Neural progenitor cell (in vitro differentiated cells): Measurements from ENCODE around the gene CMA1. TPM values are rescaled to one million over a fixed set of nuclear protein-coding genes. Genes with fewer than 3 reads are reported as not detected.
A peak's percentile ranks its signal among the peaks of the same experiment; 100 is the strongest.
"Not testable (repeated sequence)": the region's sequence is repeated elsewhere in the genome, so short reads cannot be mapped to it uniquely, and the experiment has no call there.

Source experiments
- DNase-seq: peaks from one replicate; pipeline ENCODE4 v3.0.0-alpha.2; 2016; ENCODE audit warnings: low spot score
- H2AFZ ChIP-seq: fragments of 200-600 bp; sonication (generic); replicated peaks from 2 replicates; pipeline ENCODE4 v1.6.1; 2016; ENCODE audit warnings: antibody characterized with exemption
- H3F3A ChIP-seq: fragments of 200-600 bp; sonication (generic); 2 replicates; pipeline ENCODE4 v1.6.1; 2016; ENCODE audit warnings: antibody characterized with exemption, low read depth
- H3K27ac ChIP-seq: fragments of 200-600 bp; sonication (generic); 2 replicates; pipeline ENCODE4 v1.5.1; 2016; ENCODE audit warnings: mild to moderate bottlenecking
- H3K27me3 ChIP-seq: fragments of 200-600 bp; sonication (generic); 2 replicates; pipeline ENCODE4 v1.6.1; 2016; ENCODE audit warnings: mild to moderate bottlenecking, moderate library complexity
- H3K36me3 ChIP-seq: fragments of 200-600 bp; sonication (generic); 2 replicates; pipeline ENCODE4 v1.5.1; 2016
- H3K4me1 ChIP-seq: fragments of 200-600 bp; sonication (generic); 2 replicates; pipeline ENCODE4 v1.6.1; 2016; ENCODE audit warnings: mixed run types
- H3K4me2 ChIP-seq: fragments of 200-600 bp; sonication (generic); 2 replicates; pipeline ENCODE4 v1.6.1; 2016
- H3K4me3 ChIP-seq: fragments of 200-600 bp; sonication (generic); 2 replicates; pipeline ENCODE4 v1.5.1; 2016
- H3K79me2 ChIP-seq: fragments of 200-600 bp; sonication (generic); 2 replicates; pipeline ENCODE4 v1.6.1; 2016; ENCODE audit warnings: low read depth
- H3K9ac ChIP-seq: fragments of 200-600 bp; sonication (generic); 2 replicates; pipeline ENCODE4 v1.6.1; 2016
- H3K9me3 ChIP-seq: fragments of 200-600 bp; sonication (generic); 2 replicates; pipeline ENCODE4 v1.5.1; 2016; ENCODE audit warnings: low read depth
- H4K20me1 ChIP-seq: fragments of 200-600 bp; sonication (generic); 2 replicates; pipeline ENCODE4 v1.6.1; 2016; ENCODE audit warnings: low read depth
- H3K27ac Mint-ChIP-seq: 3 replicates; pipeline ENCODE4 v1.8.0; 2021; ENCODE audit warnings: mixed read lengths
- H3K27me3 Mint-ChIP-seq: 2 replicates; pipeline ENCODE4 v1.8.0; 2022; ENCODE audit warnings: low read depth, mild to moderate bottlenecking, inconsistent platforms, moderate library complexity, mixed read lengths; ENCODE audit not compliant: insufficient read depth
- H3K36me3 Mint-ChIP-seq: 3 replicates; pipeline ENCODE4 v1.8.0; 2021; ENCODE audit warnings: mixed read lengths
- H3K4me1 Mint-ChIP-seq: 3 replicates; pipeline ENCODE4 v1.8.0; 2021; ENCODE audit warnings: mixed read lengths
- H3K4me3 Mint-ChIP-seq: 3 replicates; pipeline ENCODE4 v1.8.0; 2021; ENCODE audit warnings: mild to moderate bottlenecking, moderate library complexity, mixed read lengths
- H3K9me3 Mint-ChIP-seq: 3 replicates; pipeline ENCODE4 v1.8.0; 2020; ENCODE audit warnings: mixed read lengths
- EZH2 ChIP-seq: fragments of 200-600 bp; sonication (generic); IDR thresholded peaks from 2 replicates; pipeline ENCODE4 v1.6.1; 2017; ENCODE audit warnings: antibody characterized with exemption, mild to moderate bottlenecking, moderate library complexity
- EZH2phosphoT487 ChIP-seq: fragments of 200-600 bp; sonication (generic); IDR thresholded peaks from 2 replicates; pipeline ENCODE4 v1.6.1; 2017; ENCODE audit warnings: antibody characterized with exemption
- total RNA-seq: library from RNA; depleted of rRNA; stranded (reverse); fragments of >200 nt; gene quantifications from 2 replicates; pipeline ENCODE4 v1.2.3, GENCODE V29; 2015; ENCODE audit warnings: low replicate concordance
- TF ChIP-seq, protein P1 (sequence below): fragments of 200-600 bp; sonication (generic); IDR thresholded peaks from 2 replicates; pipeline ENCODE4 v1.5.1; 2017; ENCODE audit warnings: antibody characterized with exemption, mild to moderate bottlenecking

CMA1 gene
- total RNA-seq, 1 donor from 2014 or later: not detected

DNA sequence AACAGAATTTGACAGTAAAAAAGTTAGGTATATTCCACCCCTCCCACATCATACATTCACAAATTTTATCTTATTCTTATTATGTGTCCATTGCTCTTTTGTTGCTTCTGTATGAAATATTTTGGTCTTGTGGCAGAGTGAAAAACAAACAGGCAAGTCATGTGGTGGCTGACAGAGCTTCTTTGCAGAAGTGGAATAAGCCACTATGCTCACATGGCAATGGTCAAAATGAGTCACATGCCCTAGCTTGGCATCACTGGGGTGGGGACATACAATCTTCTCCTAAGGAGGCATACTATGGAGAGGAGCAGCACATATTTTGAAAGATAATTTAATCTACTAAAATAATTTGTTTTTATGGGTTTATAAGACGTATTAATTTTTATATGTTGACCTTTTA lies 27.7 kb upstream of the CMA1 start:
- H3K9me3 ChIP-seq: no peaks in the 10 kb centered on the region
- no peak for DNase-seq
- no peaks in the 10 kb centered on the region for H4K20me1 ChIP-seq
- H3F3A ChIP-seq: no peaks in the 10 kb centered on the region
- Mint-ChIP-seq H3K36me3 (no peaks in the 10 kb centered on the region), H3K27me3 (no peaks in the 10 kb centered on the region), H3K9me3 (no peaks in the 10 kb centered on the region), H3K4me1 (no peaks in the 10 kb centered on the region), H3K4me3 (no peak overlapping the region), H3K27ac (no peak overlapping the region)
- no peaks in the 10 kb centered on the region for H3K79me2 ChIP-seq
- no peaks in the 10 kb centered on the region for H3K4me1 ChIP-seq
- H3K27me3 ChIP-seq: no peaks in the 10 kb centered on the region
- no peak overlapping the region for H2AFZ ChIP-seq
- no peak overlapping the region for H3K9ac ChIP-seq
- no peak overlapping the region for H3K27ac ChIP-seq
- no peak overlapping the region for H3K4me3 ChIP-seq
- H3K4me2 ChIP-seq: no peak overlapping the region
- H3K36me3 ChIP-seq: no peaks in the 10 kb centered on the region
- TF ChIP-seq EZH2phosphoT487 (no peak), EZH2 (no peak)
- TF ChIP-seq, protein P1, sequence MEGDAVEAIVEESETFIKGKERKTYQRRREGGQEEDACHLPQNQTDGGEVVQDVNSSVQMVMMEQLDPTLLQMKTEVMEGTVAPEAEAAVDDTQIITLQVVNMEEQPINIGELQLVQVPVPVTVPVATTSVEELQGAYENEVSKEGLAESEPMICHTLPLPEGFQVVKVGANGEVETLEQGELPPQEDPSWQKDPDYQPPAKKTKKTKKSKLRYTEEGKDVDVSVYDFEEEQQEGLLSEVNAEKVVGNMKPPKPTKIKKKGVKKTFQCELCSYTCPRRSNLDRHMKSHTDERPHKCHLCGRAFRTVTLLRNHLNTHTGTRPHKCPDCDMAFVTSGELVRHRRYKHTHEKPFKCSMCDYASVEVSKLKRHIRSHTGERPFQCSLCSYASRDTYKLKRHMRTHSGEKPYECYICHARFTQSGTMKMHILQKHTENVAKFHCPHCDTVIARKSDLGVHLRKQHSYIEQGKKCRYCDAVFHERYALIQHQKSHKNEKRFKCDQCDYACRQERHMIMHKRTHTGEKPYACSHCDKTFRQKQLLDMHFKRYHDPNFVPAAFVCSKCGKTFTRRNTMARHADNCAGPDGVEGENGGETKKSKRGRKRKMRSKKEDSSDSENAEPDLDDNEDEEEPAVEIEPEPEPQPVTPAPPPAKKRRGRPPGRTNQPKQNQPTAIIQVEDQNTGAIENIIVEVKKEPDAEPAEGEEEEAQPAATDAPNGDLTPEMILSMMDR: no peak

DNA sequence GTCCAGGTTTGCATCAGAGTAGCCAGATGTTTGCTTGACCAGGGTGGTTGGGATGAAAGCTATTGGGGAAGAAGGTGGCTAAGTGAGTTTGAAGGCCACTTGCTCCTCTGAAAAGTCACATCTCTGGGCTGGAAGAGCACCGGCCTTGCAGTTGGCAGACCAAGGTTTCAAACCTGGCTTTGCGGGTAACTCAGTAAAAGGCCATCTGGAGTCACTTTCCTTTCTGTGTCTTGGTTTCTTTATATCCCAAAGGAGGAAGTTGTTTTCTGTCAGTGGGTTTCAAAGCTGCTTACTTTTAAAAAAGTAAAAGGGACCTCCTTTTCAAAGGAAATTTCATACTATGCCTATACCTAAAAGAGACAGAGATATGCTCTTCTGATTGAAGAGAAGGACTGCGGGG lies 26.2 kb upstream of the CMA1 start:
- no peak for DNase-seq

DNA sequence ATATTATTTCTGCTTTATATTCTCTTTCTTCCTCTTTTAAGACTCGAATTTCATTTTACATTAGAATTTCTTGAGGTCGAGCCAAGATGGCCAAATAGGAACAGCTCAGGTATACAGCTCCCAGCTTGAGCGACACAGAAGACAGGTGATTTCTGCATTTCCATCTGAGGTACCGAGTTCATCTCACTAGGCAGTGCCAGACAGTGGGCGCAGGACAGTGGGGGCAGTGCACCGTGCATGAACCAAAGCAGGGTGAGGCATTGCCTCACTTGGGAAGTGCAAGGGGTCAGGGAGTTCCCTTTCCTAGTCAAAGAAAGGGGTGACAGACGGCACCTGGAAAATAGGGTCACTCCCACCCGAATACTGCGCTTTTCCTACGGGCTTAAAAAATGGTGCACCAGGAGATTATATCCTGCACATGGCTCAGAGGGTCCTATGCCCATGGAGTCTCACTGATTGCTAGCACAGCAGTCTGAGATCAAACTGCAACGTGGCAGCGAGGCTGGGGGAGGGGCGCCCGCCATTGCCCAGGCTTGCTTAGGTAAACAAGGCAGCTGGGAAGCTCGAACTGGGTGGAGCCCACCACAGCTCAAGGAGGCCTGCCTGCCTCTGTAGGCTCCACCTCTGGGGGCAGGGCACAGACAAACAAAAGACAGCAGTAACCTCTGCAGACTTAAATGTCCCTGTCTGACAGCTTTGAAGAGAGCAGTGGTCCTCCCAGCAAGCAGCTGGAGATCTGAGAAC lies 18.0 kb upstream of the CMA1 start:
- H4K20me1 ChIP-seq, H3K27ac Mint-ChIP-seq, H3K36me3 ChIP-seq, DNase-seq, H3K27ac ChIP-seq, H3K27me3 Mint-ChIP-seq, H3K4me3 Mint-ChIP-seq, H3K9ac ChIP-seq, H3K9me3 ChIP-seq, H3K79me2 ChIP-seq, H3K36me3 Mint-ChIP-seq, H3F3A ChIP-seq, H3K9me3 Mint-ChIP-seq, H2AFZ ChIP-seq, H3K4me1 ChIP-seq, H3K4me1 Mint-ChIP-seq, H3K27me3 ChIP-seq: not testable (repeated sequence)
- Histone ChIP-seq H3K4me3 (peak overlapping the region; percentile 31), H3K4me2 (peak overlapping the region; percentile 35)

More for the DNA sequence above, 26.2 kb upstream of the CMA1 start:
- no peak overlapping the region for H3K9ac ChIP-seq
- TF ChIP-seq EZH2 (no peak), EZH2phosphoT487 (no peak)
- TF ChIP-seq, protein P1: no peak
- H3K36me3 ChIP-seq: no peaks in the 10 kb centered on the region
- H2AFZ ChIP-seq: no peak overlapping the region
- no peaks in the 10 kb centered on the region for H3K36me3 Mint-ChIP-seq
- no peaks in the 10 kb centered on the region for H4K20me1 ChIP-seq
- no peaks in the 10 kb centered on the region for H3K27me3 ChIP-seq
- H3K4me1 ChIP-seq: no peaks in the 10 kb centered on the region
- no peaks in the 10 kb centered on the region for H3K27me3 Mint-ChIP-seq
- no peaks in the 10 kb centered on the region for H3K9me3 ChIP-seq
- H3K27ac ChIP-seq: no peak overlapping the region
- H3K79me2 ChIP-seq: no peaks in the 10 kb centered on the region
- H3K4me3 Mint-ChIP-seq: no peak overlapping the region
- no peak overlapping the region for H3K27ac Mint-ChIP-seq
- H3K4me2 ChIP-seq: no peak overlapping the region
- no peaks in the 10 kb centered on the region for H3F3A ChIP-seq
- H3K4me1 Mint-ChIP-seq: no peaks in the 10 kb centered on the region
- H3K4me3 ChIP-seq: no peak overlapping the region
- no peaks in the 10 kb centered on the region for H3K9me3 Mint-ChIP-seq

DNA sequence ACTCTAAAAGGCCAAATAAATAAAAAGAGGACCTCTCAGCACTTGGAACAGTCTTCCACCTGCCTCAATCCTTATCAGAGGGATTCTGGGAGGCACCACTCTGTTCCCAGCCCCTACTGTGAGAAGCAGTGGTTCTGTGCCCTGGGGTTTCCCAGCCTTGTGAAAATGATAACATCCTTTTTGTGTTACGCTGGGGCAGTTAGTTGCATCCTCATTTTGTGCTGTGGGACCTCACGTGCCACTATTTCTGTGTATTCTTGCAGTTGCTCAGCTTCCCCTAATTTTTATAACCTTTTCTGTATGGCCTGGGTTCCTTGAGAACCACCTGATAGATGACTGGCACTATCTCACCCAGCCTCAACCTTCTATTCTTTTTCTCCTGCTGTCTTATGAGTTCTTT lies 10.8 kb upstream of the CMA1 start:
- Histone ChIP-seq H3K9ac (no peak overlapping the region), H3K4me3 (no peak overlapping the region), H3K27me3 (no peaks in the 10 kb centered on the region), H4K20me1 (no peaks in the 10 kb centered on the region), H3F3A (no peaks in the 10 kb centered on the region), H3K4me1 (no peaks in the 10 kb centered on the region), H3K79me2 (no peaks in the 10 kb centered on the region), H3K36me3 (no peaks in the 10 kb centered on the region), H3K27ac (no peak overlapping the region), H3K4me2 (no peak overlapping the region), H3K9me3 (peaks cover 4% of the 10 kb centered on the region), H2AFZ (no peak overlapping the region)
- Mint-ChIP-seq H3K9me3 (no peaks in the 10 kb centered on the region), H3K36me3 (no peaks in the 10 kb centered on the region), H3K27ac (no peak overlapping the region), H3K27me3 (no peaks in the 10 kb centered on the region), H3K4me1 (no peaks in the 10 kb centered on the region), H3K4me3 (no peak overlapping the region)
- no peak for DNase-seq
- TF ChIP-seq EZH2phosphoT487 (no peak), EZH2 (no peak)
- TF ChIP-seq, protein P1: no peak
